ENCODE measurements around the gene STPG3. TPM values are rescaled to one million over a fixed set of nuclear protein-coding genes. Genes with fewer than 3 reads are reported as not detected.

The STPG3 gene
- total RNA-seq, 4 donors from 2014 or later: not detected

DNA sequence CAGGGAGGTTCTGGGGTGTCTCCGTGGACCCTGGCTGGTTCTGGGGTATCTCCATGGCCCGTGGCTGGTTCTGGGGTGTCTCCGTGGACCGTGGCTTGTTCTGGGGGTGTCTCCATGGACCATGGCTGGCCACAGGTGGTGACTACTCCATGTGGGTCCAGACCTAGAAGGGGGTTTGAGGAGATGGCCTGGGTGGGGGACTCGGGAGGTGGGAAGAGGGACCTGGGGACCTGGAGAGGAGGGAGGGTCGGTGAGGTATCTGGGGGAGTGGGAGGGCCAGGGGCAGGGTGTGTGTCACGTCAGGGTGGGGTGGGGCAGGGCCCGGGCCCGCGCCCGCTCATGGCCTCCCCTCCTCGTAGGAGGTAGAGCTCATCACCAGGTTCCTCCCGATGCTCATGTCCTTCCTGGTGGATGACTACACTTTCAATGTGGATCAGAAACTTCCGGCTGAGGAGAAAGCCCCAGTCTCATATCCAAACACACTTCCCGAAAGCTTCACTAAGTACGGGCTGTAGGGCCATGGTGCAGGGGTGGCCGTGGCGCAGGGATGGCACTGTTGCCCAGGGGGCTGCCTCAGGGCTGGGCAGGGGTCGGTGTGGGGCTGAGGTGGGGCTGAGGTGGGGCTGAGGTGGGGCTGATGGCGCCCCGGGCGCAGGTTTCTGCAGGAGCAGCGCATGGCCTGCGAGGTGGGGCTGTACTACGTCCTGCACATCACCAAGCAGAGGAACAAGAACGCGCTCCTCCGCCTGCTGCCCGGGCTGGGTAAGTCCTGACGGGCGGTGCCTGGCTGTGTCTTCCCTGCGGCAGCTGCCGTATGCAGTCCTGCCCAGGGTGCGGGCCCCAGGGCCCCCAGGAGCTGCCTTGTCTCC lies 15.7 kb downstream of the STPG3 start:
- Histone ChIP-seq H3K9me3 (no peaks in the 10 kb centered on the region), H3K27ac (no peak overlapping the region), H3K27me3 (no peaks in the 10 kb centered on the region), H3K4me3 (no peak overlapping the region), H3K4me1 (peaks cover 0 to 33% (median 12%) of the 10 kb centered on the region in 3 donors), H3K36me3 (peaks cover 0 to 82% of the 10 kb centered on the region in 2 donors)
- no peak for ATAC-seq
- no peak for TF ChIP-seq EP300 (IDR thresholded peaks at IDR 0.05)
- TF ChIP-seq POLR2A (IDR thresholded peaks at IDR 0.05): no peak
- TF ChIP-seq CTCF (IDR thresholded peaks at IDR 0.05): no peak
- TF ChIP-seq POLR2AphosphoS5 (IDR thresholded peaks at IDR 0.05): no peak
- 88% methylated on average over 6 of the region's 34 CpGs; no CpG with 5 or more reads in 1 of the 2 donors for WGBS, 2 donors (ENCODE audit: low coverage in 1 of 2)

DNA sequence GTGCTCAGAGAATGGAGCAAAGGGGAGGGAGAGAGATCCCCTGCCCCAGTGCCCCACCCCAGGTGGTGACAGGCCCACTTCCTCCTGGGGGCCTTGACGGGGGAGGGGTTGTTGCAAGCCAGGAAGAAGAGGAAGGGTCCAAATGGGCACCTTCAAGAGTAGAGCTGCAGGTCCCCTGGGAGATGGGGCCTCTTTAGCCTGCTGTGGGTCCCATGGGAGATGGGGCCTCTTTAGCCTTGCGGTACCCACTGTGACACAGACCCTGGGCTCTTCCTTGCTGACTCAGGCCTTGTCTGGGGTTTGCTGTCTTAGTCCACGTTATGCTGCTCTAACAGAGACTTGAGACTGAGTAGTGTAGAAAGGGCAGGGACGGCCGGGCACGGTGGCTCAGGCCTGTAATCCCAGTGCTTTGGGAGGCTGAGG lies 16.9 kb downstream of the STPG3 start:
- Histone ChIP-seq H3K4me1 (peaks cover 0 to 25% (median 12%) of the 10 kb centered on the region in 3 donors), H3K36me3 (peaks cover 0 to 91% of the 10 kb centered on the region in 2 donors), H3K9me3 (no peaks in the 10 kb centered on the region), H3K27ac (peak overlapping the region in 2 of 4 donors; percentile 37 to 49), H3K27me3 (no peaks in the 10 kb centered on the region), H3K4me3 (no peak overlapping the region)
- WGBS, 2 donors (ENCODE audit: low coverage in 1 of 2): 61 to 89% methylated on average over 3 to 5 of the region's 6 CpGs
- no peak for TF ChIP-seq POLR2AphosphoS5 (IDR thresholded peaks at IDR 0.05)
- no peak for TF ChIP-seq CTCF (IDR thresholded peaks at IDR 0.05)
- no peak for TF ChIP-seq EP300 (IDR thresholded peaks at IDR 0.05)
- TF ChIP-seq POLR2A (IDR thresholded peaks at IDR 0.05): no peak
- no peak for ATAC-seq

DNA sequence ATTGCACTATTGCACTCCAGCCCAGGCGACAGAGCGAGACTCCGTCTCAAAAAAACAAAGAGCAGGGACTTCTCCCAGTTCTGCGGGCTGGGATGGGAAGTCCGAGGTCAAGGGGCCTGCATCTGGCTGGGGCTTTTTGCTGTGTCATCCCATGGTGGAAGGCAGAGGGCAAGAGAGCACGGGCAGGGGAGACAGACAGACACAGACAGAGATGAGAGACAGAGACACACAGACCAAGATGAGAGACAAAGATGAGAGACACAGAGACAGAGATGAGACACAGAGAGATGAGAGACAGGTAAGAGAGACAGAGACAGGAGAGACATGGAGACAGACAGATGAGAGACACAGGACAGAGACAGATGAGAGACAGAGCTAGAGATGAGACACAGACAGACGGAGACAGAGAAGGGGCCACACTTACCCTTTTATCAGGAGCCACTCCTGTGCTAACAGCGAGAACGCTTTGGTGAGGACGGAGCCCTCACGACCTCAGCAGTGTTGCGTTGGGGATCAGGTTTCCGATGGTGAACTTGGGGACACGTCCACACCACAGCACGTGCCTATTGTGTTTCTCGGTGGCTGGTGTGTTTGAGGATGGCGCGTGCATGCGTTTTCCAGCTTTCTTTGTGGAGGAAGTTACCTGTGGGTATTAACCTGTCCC lies 17.6 kb downstream of the STPG3 start:
- peaks cover 7% of the 10 kb centered on the region for H3K27me3 ChIP-seq
- no peak for ATAC-seq
- peak overlapping the region in 3 of 4 donors; percentile 49 to 65 (median 58) for H3K27ac ChIP-seq
- no peaks in the 10 kb centered on the region for H3K9me3 ChIP-seq
- H3K36me3 ChIP-seq: peaks cover 0 to 90% of the 10 kb centered on the region in 2 donors
- 66 to 69% methylated on average over 14 to 15 of the region's 19 CpGs for WGBS, 2 donors (ENCODE audit: low coverage in 1 of 2)
- peaks cover 0 to 25% (median 12%) of the 10 kb centered on the region in 3 donors for H3K4me1 ChIP-seq
- no peak for TF ChIP-seq POLR2AphosphoS5 (IDR thresholded peaks at IDR 0.05)
- TF ChIP-seq EP300 (IDR thresholded peaks at IDR 0.05): no peak
- no peak for TF ChIP-seq POLR2A (IDR thresholded peaks at IDR 0.05)
- TF ChIP-seq CTCF (IDR thresholded peaks at IDR 0.05): no peak
- H3K4me3 ChIP-seq: no peak overlapping the region

DNA sequence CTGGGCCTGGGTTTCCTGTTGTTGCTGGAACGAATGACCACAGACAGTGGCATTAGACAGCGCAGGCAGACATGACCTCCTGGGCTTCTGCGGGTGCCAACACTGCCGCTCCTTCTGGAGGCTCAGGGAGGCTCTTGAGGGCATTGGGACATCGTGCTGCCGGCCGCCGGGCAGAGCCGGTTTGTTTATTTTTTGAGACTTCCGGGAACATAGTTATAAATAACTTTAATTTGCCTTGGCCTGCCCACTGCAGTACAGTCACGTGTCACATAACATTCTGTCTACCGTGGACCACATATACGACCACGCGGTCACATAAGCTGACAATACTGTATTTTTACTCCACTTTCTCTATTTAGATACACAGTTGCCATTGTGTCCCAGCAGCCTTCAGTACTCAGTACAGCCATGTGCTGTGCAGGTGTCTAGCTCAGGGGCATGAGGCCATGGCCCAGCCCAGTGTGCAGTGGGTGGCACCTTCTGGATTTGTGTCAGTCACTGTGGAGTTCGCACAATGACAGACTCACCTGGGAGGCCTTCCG lies 18.2 kb downstream of the STPG3 start:
- ATAC-seq: peak; percentile 81
- Histone ChIP-seq H3K4me1 (peaks cover 0 to 25% (median 12%) of the 10 kb centered on the region in 3 donors), H3K36me3 (peaks cover 0 to 90% of the 10 kb centered on the region in 2 donors)

More for the DNA sequence above, 18.2 kb downstream of the STPG3 start:
- TF ChIP-seq EP300 (IDR thresholded peaks at IDR 0.05): no peak
- TF ChIP-seq POLR2AphosphoS5 (IDR thresholded peaks at IDR 0.05): peak; percentile 46
- Histone ChIP-seq H3K27me3 (peaks cover 13% of the 10 kb centered on the region), H3K9me3 (no peaks in the 10 kb centered on the region), H3K4me3 (no peak overlapping the region), H3K27ac (peak overlapping the region in 3 of 4 donors; percentile 49 to 65 (median 58))
- 18 to 43% methylated on average over 11 to 12 of the region's 17 CpGs for WGBS, 2 donors (ENCODE audit: low coverage in 1 of 2)
